ENCODE results near the gene SYT2. TPM values are rescaled to one million over a fixed set of nuclear protein-coding genes. Genes with fewer than 3 reads are reported as not detected.

SYT2 gene
- total RNA-seq, 1 donor from 2014 or later: 0.06 TPM

GRCh38 chr1:202645097-202645476, 65.2 kb downstream of the SYT2 start:
- Histone ChIP-seq H3K9me3 (no peaks in the 10 kb centered on the region), H3K36me3 (no peaks in the 10 kb centered on the region), H3K27ac (no peak overlapping the region), H3K4me3 (no peak overlapping the region), H3K4me1 (peaks cover 17% of the 10 kb centered on the region), H3K27me3 (peaks cover 31% of the 10 kb centered on the region)
- intact Hi-C loops (cut with DNase I): no loop called here
- TF ChIP-seq CTCF (IDR thresholded peaks at IDR 0.05): no peak
- DNase-seq (no peak), ATAC-seq (no peak)

- H3K4me1 ChIP-seq: peaks cover 17% of the 10 kb centered on the region
- no peaks in the 10 kb centered on the region for H3K9me3 ChIP-seq
- no peak for TF ChIP-seq CTCF (IDR thresholded peaks at IDR 0.05)
- H3K36me3 ChIP-seq: no peaks in the 10 kb centered on the region
- H3K27ac ChIP-seq: no peak overlapping the region
- ATAC-seq (no peak), DNase-seq (no peak)
- no peak overlapping the region for H3K4me3 ChIP-seq
- intact Hi-C loops (cut with DNase I): no loop called here
- peaks cover 31% of the 10 kb centered on the region for H3K27me3 ChIP-seq
These were observed 65.8 kb downstream of the SYT2 start for GRCh38 chr1:202644219-202645096.

GRCh38 chr1:202643397-202644218, 66.6 kb downstream of the SYT2 start:
- ATAC-seq (peak; percentile 27), DNase-seq (no peak)
- peak overlapping the region; percentile 31 for H3K4me3 ChIP-seq
- H3K27me3 ChIP-seq: peaks cover 31% of the 10 kb centered on the region
- TF ChIP-seq CTCF (IDR thresholded peaks at IDR 0.05): no peak
- H3K36me3 ChIP-seq: no peaks in the 10 kb centered on the region
- no peaks in the 10 kb centered on the region for H3K9me3 ChIP-seq
- H3K27ac ChIP-seq: no peak overlapping the region
- H3K4me1 ChIP-seq: peaks cover 17% of the 10 kb centered on the region
- intact Hi-C loops (cut with DNase I): no loop called here

- TF ChIP-seq CTCF (IDR thresholded peaks at IDR 0.05): no peak
- Histone ChIP-seq H3K4me1 (peaks cover 20% of the 10 kb centered on the region), H3K9me3 (no peaks in the 10 kb centered on the region), H3K4me3 (peak overlapping the region; percentile 31), H3K27me3 (peaks cover 31% of the 10 kb centered on the region), H3K36me3 (no peaks in the 10 kb centered on the region), H3K27ac (no peak overlapping the region)
- intact Hi-C loops (cut with DNase I): no loop called here
- DNase-seq (no peak), ATAC-seq (peak; percentile 4)
These were observed 67.5 kb downstream of the SYT2 start for GRCh38 chr1:202642619-202643291.

GRCh38 chr1:202642212-202642611, 68.0 kb downstream of the SYT2 start:
- peaks cover 31% of the 10 kb centered on the region for H3K27me3 ChIP-seq
- DNase-seq: no peak
- intact Hi-C loops (cut with DNase I): no loop called here

More at GRCh38 chr1:202642212-202642611, 68.0 kb downstream of the SYT2 start:
- no peak overlapping the region for H3K4me3 ChIP-seq
- H3K4me1 ChIP-seq: peaks cover 20% of the 10 kb centered on the region
- H3K9me3 ChIP-seq: no peaks in the 10 kb centered on the region
- no peak for TF ChIP-seq CTCF (IDR thresholded peaks at IDR 0.05)
- no peaks in the 10 kb centered on the region for H3K36me3 ChIP-seq
- ATAC-seq: no peak
- no peak overlapping the region for H3K27ac ChIP-seq

Data from upper lobe of right lung (tissue), 1 donor.